ENCODE measurements around the gene LYZL4.

DNA sequence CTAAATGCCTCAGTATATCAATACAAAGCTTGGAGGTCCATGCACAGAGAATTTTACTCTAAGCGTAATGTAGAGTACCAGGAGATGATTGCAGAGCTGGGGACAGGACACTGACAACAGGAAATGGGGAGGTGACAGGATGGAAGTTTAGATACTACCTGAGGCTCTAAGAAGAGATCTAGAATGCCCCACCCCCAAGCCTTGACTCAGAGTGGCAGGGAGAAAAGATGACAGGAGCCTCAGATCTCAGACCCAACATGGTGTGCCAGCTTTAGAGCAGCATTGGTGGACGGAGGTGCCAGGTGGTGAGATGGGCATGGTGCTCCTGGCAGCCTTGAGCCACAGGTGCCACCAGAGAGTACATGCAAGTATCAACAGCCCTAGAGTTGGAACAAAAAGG is 62.5 kb downstream of the LYZL4 start:
- TF ChIP-seq, protein P1, sequence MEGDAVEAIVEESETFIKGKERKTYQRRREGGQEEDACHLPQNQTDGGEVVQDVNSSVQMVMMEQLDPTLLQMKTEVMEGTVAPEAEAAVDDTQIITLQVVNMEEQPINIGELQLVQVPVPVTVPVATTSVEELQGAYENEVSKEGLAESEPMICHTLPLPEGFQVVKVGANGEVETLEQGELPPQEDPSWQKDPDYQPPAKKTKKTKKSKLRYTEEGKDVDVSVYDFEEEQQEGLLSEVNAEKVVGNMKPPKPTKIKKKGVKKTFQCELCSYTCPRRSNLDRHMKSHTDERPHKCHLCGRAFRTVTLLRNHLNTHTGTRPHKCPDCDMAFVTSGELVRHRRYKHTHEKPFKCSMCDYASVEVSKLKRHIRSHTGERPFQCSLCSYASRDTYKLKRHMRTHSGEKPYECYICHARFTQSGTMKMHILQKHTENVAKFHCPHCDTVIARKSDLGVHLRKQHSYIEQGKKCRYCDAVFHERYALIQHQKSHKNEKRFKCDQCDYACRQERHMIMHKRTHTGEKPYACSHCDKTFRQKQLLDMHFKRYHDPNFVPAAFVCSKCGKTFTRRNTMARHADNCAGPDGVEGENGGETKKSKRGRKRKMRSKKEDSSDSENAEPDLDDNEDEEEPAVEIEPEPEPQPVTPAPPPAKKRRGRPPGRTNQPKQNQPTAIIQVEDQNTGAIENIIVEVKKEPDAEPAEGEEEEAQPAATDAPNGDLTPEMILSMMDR (IDR thresholded peaks at IDR 0.05), result no peak
- TF ChIP-seq POLR2A (IDR thresholded peaks at IDR 0.05), result no peak

All from heart left ventricle (tissue), 13 donors.